GM18502 (cell line): ENCODE data around the gene MCCC1.

Experiments used
- ATAC-seq: cut with Tn5 transposase; IDR thresholded peaks from one replicate; pipeline ENCODE4 v1.9.1; 2021; ENCODE audit warnings: mild to moderate bottlenecking; ENCODE audit not compliant: unreplicated experiment, poor library complexity

Gene MCCC1

GRCh38 chr3:183058351-183058750 lies 40.9 kb downstream of the MCCC1 start:
- no peak for ATAC-seq

- no peak for ATAC-seq
These were observed 48.6 kb downstream of the MCCC1 start for GRCh38 chr3:183050706-183051105.

GRCh38 chr3:183046883-183047282 lies 52.4 kb downstream of the MCCC1 start:
- no peak for ATAC-seq

- ATAC-seq: peak; percentile 98
These were observed 54.6 kb downstream of the MCCC1 start for GRCh38 chr3:183044547-183045229.

GRCh38 chr3:183038757-183039156 lies 60.5 kb downstream of the MCCC1 start:
- no peak for ATAC-seq

GRCh38 chr3:183038221-183038620 lies 61.1 kb downstream of the MCCC1 start:
- no peak for ATAC-seq

- ATAC-seq: no peak
These were observed 65.5 kb downstream of the MCCC1 start for GRCh38 chr3:183033746-183034145.

GRCh38 chr3:183032880-183033555 lies 66.3 kb downstream of the MCCC1 start:
- no peak for ATAC-seq

GRCh38 chr3:183031826-183032225 lies 67.5 kb downstream of the MCCC1 start:
- no peak for ATAC-seq

GRCh38 chr3:183028416-183028815 lies 70.9 kb downstream of the MCCC1 start:
- no peak for ATAC-seq

- no peak for ATAC-seq
These were observed 72.0 kb downstream of the MCCC1 start for GRCh38 chr3:183027276-183027675.

GRCh38 chr3:183022936-183023516 lies 76.3 kb downstream of the MCCC1 start:
- ATAC-seq: no peak

GRCh38 chr3:183018421-183019192 lies 80.7 kb downstream of the MCCC1 start:
- ATAC-seq: no peak

- ATAC-seq: no peak
These were observed 84.1 kb downstream of the MCCC1 start for GRCh38 chr3:183015185-183015584.

- no peak for ATAC-seq
These were observed 85.4 kb downstream of the MCCC1 start for GRCh38 chr3:183013856-183014255.

- ATAC-seq: no peak
These were observed 86.2 kb downstream of the MCCC1 start for GRCh38 chr3:183013074-183013473.

GRCh38 chr3:183008800-183009199 lies 90.5 kb downstream of the MCCC1 start:
- no peak for ATAC-seq

- no peak for ATAC-seq
These were observed 91.0 kb downstream of the MCCC1 start for GRCh38 chr3:183008303-183008702.

GRCh38 chr3:183006396-183007002 lies 92.8 kb downstream of the MCCC1 start:
- ATAC-seq: no peak

GRCh38 chr3:182999767-183000166 lies 99.5 kb downstream of the MCCC1 start:
- no peak for ATAC-seq
